HepG2 (cell line): ENCODE results near the gene TGM3.

Source experiments
- CAMTA2 ChIP-seq: sonication (generic); formaldehyde crosslinking; IDR thresholded peaks from 2 replicates; pipeline ENCODE4 v1.4.0; 2020; ENCODE audit warnings: mild to moderate bottlenecking, missing genetic modification reagents, borderline replicate concordance
- ESRRA ChIP-seq: sonication (generic); formaldehyde crosslinking; IDR thresholded peaks from 2 replicates; pipeline ENCODE4 v1.5.1; 2020; ENCODE audit warnings: mild to moderate bottlenecking, low read depth, missing genetic modification reagents
- EZH2 ChIP-seq: conservative IDR thresholded peaks from 2 replicates; pipeline ENCODE4 v1.6.1; 2012; ENCODE audit warnings: mild to moderate bottlenecking, low read depth, low read length, moderate library complexity
- MED1 ChIP-seq: sonication (generic); formaldehyde crosslinking; IDR thresholded peaks from 2 replicates; pipeline ENCODE4 v1.4.0; 2020; ENCODE audit warnings: missing genetic modification reagents
- PATZ1 ChIP-seq: sonication (generic); formaldehyde crosslinking; IDR thresholded peaks from 2 replicates; pipeline ENCODE4 v1.4.0; 2020; ENCODE audit warnings: missing genetic modification reagents
- PBX3 ChIP-seq: sonication (generic); formaldehyde crosslinking; IDR thresholded peaks from 2 replicates; pipeline ENCODE4 v1.8.1; 2023; ENCODE audit warnings: missing genetic modification reagents, inconsistent platforms, borderline replicate concordance
- POLR2A ChIP-seq, 2 experiments: IDR thresholded peaks; 2 replicates each; pipeline ENCODE4 v1.6.1; 2011; ENCODE audit warnings: low read depth in 2 of 2, low read length in 2 of 2, mild to moderate bottlenecking in 1 of 2, moderate library complexity in 1 of 2; ENCODE audit not compliant: insufficient read depth in 1 of 2
- POLR2AphosphoS5 ChIP-seq: IDR thresholded peaks from 2 replicates; pipeline ENCODE4 v1.6.1; 2012; ENCODE audit warnings: low read depth, low read length
- REST ChIP-seq, 2 experiments: IDR thresholded peaks; 2 replicates each; pipeline ENCODE4 v1.6.1; 2011 to 2012; ENCODE audit warnings: low read length in 2 of 2, borderline replicate concordance in 1 of 2, low read depth in 1 of 2, mild to moderate bottlenecking in 1 of 2, moderate library complexity in 1 of 2
- SIN3A ChIP-seq: IDR thresholded peaks from 2 replicates; pipeline ENCODE4 v1.6.1; 2011; ENCODE audit warnings: low read depth, mild to moderate bottlenecking, control low read depth, low read length, borderline replicate concordance
- ZNF234 ChIP-seq: sonication (generic); formaldehyde crosslinking; conservative IDR thresholded peaks from 2 replicates; pipeline ENCODE4 v1.5.1; 2020; ENCODE audit warnings: mild to moderate bottlenecking, missing genetic modification reagents
- ZNF530 ChIP-seq: sonication (generic); formaldehyde crosslinking; IDR thresholded peaks from 2 replicates; pipeline ENCODE4 v1.5.0; 2020; ENCODE audit warnings: low read depth, mild to moderate bottlenecking, missing genetic modification reagents
- TF ChIP-seq, protein P1 (sequence below): sonication (generic); formaldehyde crosslinking; IDR thresholded peaks from 2 replicates; pipeline ENCODE4 v1.5.0; 2020; ENCODE audit warnings: mild to moderate bottlenecking, missing genetic modification reagents, moderate library complexity
- TF ChIP-seq, protein P2 (sequence below): sonication (generic); formaldehyde crosslinking; IDR thresholded peaks from 2 replicates; pipeline ENCODE4 v1.5.1; 2020; ENCODE audit warnings: mild to moderate bottlenecking, missing genetic modification reagents, borderline replicate concordance

DNA sequence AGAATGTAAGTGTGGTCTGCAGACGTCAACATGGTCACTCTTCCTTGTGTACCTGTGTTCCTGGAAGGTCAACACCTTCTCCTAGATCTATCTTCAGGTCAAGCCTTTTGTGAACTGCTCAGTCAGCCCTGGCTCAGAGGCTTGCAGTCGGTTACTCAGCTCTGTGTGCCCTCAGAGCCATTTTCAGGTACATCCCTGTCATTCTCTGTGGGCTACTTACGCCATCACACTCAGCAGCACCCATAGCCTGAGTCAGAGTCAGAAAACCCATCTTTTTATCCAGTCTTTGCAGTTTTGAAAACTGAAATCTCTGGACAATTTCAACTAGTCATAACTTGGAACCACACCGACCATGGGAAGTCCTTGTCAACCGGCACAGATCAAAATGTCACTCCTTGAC is 35.3 kb downstream of the TGM3 start:
- TF ChIP-seq SIN3A (no peak), PBX3 (CRISPR knock-in tag) (no peak), EZH2 (no peak), REST (IDR thresholded peaks at IDR 0.05; ENCODE audit: borderline replicate concordance in 1 of 2, low read depth in 1 of 2, low read length in 2 of 2) (no peak), CAMTA2 (no peak), POLR2AphosphoS5 (no peak), ZNF530 (CRISPR knock-in tag) (no peak), POLR2A (IDR thresholded peaks at IDR 0.05; ENCODE audit: insufficient read depth in 1 of 2, low read depth in 2 of 2, low read length in 2 of 2) (no peak), MED1 (CRISPR knock-in tag) (no peak), ZNF234 (CRISPR knock-in tag) (no peak), ESRRA (CRISPR knock-in tag) (no peak), PATZ1 (no peak)
- TF ChIP-seq, protein P1, sequence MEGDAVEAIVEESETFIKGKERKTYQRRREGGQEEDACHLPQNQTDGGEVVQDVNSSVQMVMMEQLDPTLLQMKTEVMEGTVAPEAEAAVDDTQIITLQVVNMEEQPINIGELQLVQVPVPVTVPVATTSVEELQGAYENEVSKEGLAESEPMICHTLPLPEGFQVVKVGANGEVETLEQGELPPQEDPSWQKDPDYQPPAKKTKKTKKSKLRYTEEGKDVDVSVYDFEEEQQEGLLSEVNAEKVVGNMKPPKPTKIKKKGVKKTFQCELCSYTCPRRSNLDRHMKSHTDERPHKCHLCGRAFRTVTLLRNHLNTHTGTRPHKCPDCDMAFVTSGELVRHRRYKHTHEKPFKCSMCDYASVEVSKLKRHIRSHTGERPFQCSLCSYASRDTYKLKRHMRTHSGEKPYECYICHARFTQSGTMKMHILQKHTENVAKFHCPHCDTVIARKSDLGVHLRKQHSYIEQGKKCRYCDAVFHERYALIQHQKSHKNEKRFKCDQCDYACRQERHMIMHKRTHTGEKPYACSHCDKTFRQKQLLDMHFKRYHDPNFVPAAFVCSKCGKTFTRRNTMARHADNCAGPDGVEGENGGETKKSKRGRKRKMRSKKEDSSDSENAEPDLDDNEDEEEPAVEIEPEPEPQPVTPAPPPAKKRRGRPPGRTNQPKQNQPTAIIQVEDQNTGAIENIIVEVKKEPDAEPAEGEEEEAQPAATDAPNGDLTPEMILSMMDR (CRISPR knock-in tag): no peak
- TF ChIP-seq, protein P2, sequence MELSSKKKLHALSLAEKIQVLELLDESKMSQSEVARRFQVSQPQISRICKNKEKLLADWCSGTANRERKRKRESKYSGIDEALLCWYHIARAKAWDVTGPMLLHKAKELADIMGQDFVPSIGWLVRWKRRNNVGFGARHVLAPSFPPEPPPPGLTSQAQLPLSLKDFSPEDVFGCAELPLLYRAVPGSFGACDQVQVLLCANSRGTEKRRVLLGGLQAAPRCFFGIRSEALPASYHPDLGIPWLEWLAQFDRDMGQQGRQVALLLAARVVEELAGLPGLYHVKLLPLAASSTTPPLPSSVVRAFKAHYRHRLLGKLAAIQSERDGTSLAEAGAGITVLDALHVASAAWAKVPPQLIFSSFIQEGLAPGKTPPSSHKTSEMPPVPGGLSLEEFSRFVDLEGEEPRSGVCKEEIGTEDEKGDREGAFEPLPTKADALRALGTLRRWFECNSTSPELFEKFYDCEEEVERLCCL (CRISPR knock-in tag): no peak
